HG03025 (cell line): ENCODE data around the gene ZMYND19.
"Not testable (repeated sequence)": the region's sequence is repeated elsewhere in the genome, so short reads cannot be mapped to it uniquely, and the experiment has no call there.

Experiments
- ATAC-seq: cut with Tn5 transposase; IDR thresholded peaks from one replicate; pipeline ENCODE4 v1.9.1; 2021; ENCODE audit warnings: mild to moderate bottlenecking, moderate library complexity; ENCODE audit not compliant: unreplicated experiment, low FRiP score

ZMYND19 gene

GRCh38 chr9:137534256-137535119 lies 55.8 kb downstream of the ZMYND19 start:
- no peak for ATAC-seq

DNA sequence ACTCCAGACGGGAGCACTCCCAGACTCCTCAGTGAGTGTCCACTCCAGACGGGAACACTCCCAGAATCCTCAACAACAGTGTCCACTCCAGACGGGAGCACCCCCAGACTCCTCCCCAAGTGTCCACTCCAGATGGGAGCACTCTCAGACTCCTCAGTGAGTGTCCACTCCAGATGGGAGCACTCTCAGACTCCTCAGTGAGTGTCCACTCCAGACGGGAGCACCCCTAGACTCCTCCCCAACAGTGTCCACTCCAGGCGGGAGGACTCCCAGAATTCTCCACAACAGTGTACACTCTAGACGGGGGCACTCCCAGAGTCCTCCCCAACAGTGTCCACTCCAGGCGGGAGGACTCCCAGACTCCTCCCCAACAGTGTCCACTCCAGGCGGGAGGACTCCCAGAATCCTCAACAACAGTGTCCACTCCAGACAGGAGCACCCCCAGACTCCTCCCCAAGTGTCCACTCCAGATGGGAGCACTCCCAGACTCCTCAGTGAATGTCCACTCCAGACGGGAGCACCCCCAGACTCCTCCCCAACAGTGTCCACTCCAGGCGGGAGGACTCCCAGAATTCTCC lies 57.3 kb downstream of the ZMYND19 start:
- ATAC-seq = not testable (repeated sequence)
